ENCODE data around the gene KIAA1328. TPM values are rescaled to one million over a fixed set of nuclear protein-coding genes. Genes with fewer than 3 reads are reported as not detected.

The KIAA1328 gene
- total and polyA plus RNA-seq, 2 donors (not counting 3 experiments of a cell fraction or from before 2014, with no cell fraction given), result 2.7 to 6.5 TPM

DNA sequence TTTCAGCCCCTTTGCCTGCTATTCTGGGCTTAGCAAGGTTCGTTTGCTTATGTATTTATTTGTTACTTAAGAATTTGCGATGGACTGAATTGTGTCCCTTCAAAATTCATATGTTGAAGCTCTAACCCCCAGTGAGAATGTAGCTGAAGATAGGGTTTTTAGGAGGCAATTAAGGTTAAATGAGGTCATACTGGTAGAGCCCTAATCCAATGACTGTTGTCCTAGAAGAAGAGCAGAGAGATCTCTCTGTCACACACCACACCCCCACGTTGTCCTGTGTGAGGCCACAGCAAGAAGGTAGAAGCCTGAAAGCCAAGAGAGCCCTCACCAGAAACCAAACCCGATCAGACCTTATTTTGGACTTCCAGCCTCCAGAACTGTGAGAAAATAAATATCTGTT, 66.7 kb downstream of the KIAA1328 start:
- Histone ChIP-seq H3K36me3 (ENCODE audit: control insufficient read depth in 2 of 2, extremely low read depth in 1 of 2, insufficient read depth in 2 of 2, low read length in 2 of 2) (no peaks in the 10 kb centered on the region), H3K79me2 (ENCODE audit: control insufficient read depth, insufficient read depth, low read length) (no peaks in the 10 kb centered on the region), H3K27me3 (ENCODE audit: control insufficient read depth in 2 of 2, insufficient read depth in 2 of 2, low read length in 2 of 2) (no peaks in the 10 kb centered on the region), H4K20me1 (replicated peaks; ENCODE audit: control insufficient read depth, extremely low read depth, insufficient read depth, low read length) (no peaks in the 10 kb centered on the region), H3K9me3 (replicated peaks; ENCODE audit: control insufficient read depth, insufficient read depth, low read length) (no peaks in the 10 kb centered on the region), H3K4me2 (ENCODE audit: insufficient read depth, low read length) (no peak overlapping the region), H3K9ac (replicated peaks; ENCODE audit: extremely low read depth, insufficient read depth, low read length) (no peak overlapping the region), H3K9me1 (replicated peaks; ENCODE audit: control insufficient read depth, extremely low read depth, insufficient read depth, low read length) (no peaks in the 10 kb centered on the region), H2AFZ (ENCODE audit: low read depth, low read length) (no peak overlapping the region), H3K27ac (ENCODE audit: insufficient read depth, low read depth, low read length) (no peak overlapping the region), H3K4me1 (ENCODE audit: control insufficient read depth, extremely low read depth, insufficient read depth, low read length) (no peaks in the 10 kb centered on the region), H3K4me3 (replicated peaks in 1 of 3; ENCODE audit: insufficient read depth in 1 of 3, low read depth in 1 of 3, low read length in 3 of 3) (no peak overlapping the region)
- TF ChIP-seq POLR2AphosphoS5 (IDR thresholded peaks at IDR 0.05; ENCODE audit: insufficient read depth, low read depth, low read length) (no peak), EZH2 (IDR thresholded peaks at IDR 0.05; ENCODE audit: borderline replicate concordance, low read depth, low read length, severe bottlenecking) (no peak), MYC (IDR thresholded peaks at IDR 0.05; ENCODE audit: low read depth, low read length) (no peak)
- ChIA-PET CTCF (interaction anchor here (0.9 to 1.6 kb wide), 3 partner anchors 25 to 67 kb away, joined by 3 to 6 read pairs (median 3); partner anchors contain the start of genes KIAA1328 and TPGS2), POLR2A (no interaction called here)
- no peak for DNase-seq (ENCODE audit: low read depth, low spot score)
- intact Hi-C loops (cut with micrococcal nuclease) (no loop called here), dilution Hi-C loops (cut with MboI; ENCODE audit: extremely low pct_ligation_motif_present, low sequenced_read_pairs) (no loop called here)
- no peak for FAIRE-seq
- BruUV-seq (replicated peaks), result no TSS peak

- Histone ChIP-seq H3K9ac (replicated peaks; ENCODE audit: extremely low read depth, insufficient read depth, low read length) (no peak overlapping the region), H3K4me1 (ENCODE audit: control insufficient read depth, extremely low read depth, insufficient read depth, low read length) (peaks cover 7% of the 10 kb centered on the region), H3K36me3 (ENCODE audit: control insufficient read depth in 2 of 2, extremely low read depth in 1 of 2, insufficient read depth in 2 of 2, low read length in 2 of 2) (no peaks in the 10 kb centered on the region), H3K27me3 (ENCODE audit: control insufficient read depth in 2 of 2, insufficient read depth in 2 of 2, low read length in 2 of 2) (no peaks in the 10 kb centered on the region), H4K20me1 (replicated peaks; ENCODE audit: control insufficient read depth, extremely low read depth, insufficient read depth, low read length) (no peaks in the 10 kb centered on the region), H3K9me1 (replicated peaks; ENCODE audit: control insufficient read depth, extremely low read depth, insufficient read depth, low read length) (no peaks in the 10 kb centered on the region), H3K9me3 (replicated peaks; ENCODE audit: control insufficient read depth, insufficient read depth, low read length) (no peaks in the 10 kb centered on the region), H2AFZ (ENCODE audit: low read depth, low read length) (no peak overlapping the region), H3K4me3 (replicated peaks in 1 of 3; ENCODE audit: insufficient read depth in 1 of 3, low read depth in 1 of 3, low read length in 3 of 3) (no peak overlapping the region), H3K27ac (ENCODE audit: insufficient read depth, low read depth, low read length) (no peak overlapping the region), H3K4me2 (ENCODE audit: insufficient read depth, low read length) (no peak overlapping the region), H3K79me2 (ENCODE audit: control insufficient read depth, insufficient read depth, low read length) (no peaks in the 10 kb centered on the region)
- intact Hi-C loops (cut with micrococcal nuclease), result no loop called here
- TF ChIP-seq MYC (IDR thresholded peaks at IDR 0.05; ENCODE audit: low read depth, low read length) (no peak), GATA2 (IDR thresholded peaks at IDR 0.05; ENCODE audit: insufficient read depth, insufficient read length, low read depth, low read length) (no peak), POLR2A (IDR thresholded peaks at IDR 0.05; ENCODE audit: low read depth, low read length) (no peak)
- POLR2A ChIA-PET, result no interaction called here
- DNase-seq (ENCODE audit: low read depth, low spot score) (no peak), FAIRE-seq (no peak)
- CTCF ChIA-PET, result interaction anchor here (2.6 kb wide), 1 partner anchor 209 kb away, joined by 21 read pairs; no protein-coding TSS in a partner anchor
- no TSS peak for BruUV-seq (replicated peaks)
- dilution Hi-C loops (cut with MboI; ENCODE audit: extremely low pct_ligation_motif_present, low sequenced_read_pairs), result no loop called here
Observed at GRCh38 chr18:36897253-36897652, 68.3 kb downstream of the KIAA1328 start.
